Measurements from ENCODE around the gene SLC5A2. TPM values are rescaled to one million over a fixed set of nuclear protein-coding genes. Genes with fewer than 3 reads are reported as not detected.
"Not testable (repeated sequence)": the region's sequence is repeated elsewhere in the genome, so short reads cannot be mapped to it uniquely, and the experiment has no call there.

The SLC5A2 gene
- polyA plus RNA-seq, 3 donors = 0.90 to 4.4 (median 3.4) TPM

DNA sequence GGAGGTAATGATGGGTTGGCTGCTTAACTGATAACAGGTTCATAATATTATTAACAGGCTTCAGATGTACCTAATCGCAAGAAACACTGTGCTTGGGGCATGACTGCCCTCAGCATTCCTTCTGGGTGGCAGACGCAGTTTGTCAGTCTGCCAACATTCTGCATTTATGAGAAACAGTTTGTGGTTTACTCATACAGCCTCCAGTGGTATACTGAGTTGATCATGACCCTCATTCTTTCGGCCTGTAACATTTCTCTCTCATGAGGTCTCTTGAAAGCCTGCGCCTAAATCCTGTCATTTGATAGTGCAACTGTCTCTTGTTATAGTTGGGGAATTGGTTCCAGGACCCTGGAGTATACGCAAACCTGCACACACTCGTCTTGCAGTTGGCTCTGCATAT is 30.2 kb downstream of the SLC5A2 start:
- WGBS, 3 donors = 73 to 86% (median 77%) methylated on average over 6 of the region's 6 CpGs
- H3K27ac ChIP-seq (ENCODE audit: low read depth, low read length) = no peak overlapping the region

- no peak overlapping the region for H3K27ac ChIP-seq (ENCODE audit: low read depth, low read length)
These were observed 31.0 kb downstream of the SLC5A2 start for GRCh38 chr16:31513884-31514283.

- H3K27ac ChIP-seq (ENCODE audit: low read depth, low read length) = no peak overlapping the region
- 65 to 76% (median 73%) methylated on average over 4 of the region's 4 CpGs for WGBS, 3 donors
These were observed 35.0 kb downstream of the SLC5A2 start for GRCh38 chr16:31517800-31518402.

DNA sequence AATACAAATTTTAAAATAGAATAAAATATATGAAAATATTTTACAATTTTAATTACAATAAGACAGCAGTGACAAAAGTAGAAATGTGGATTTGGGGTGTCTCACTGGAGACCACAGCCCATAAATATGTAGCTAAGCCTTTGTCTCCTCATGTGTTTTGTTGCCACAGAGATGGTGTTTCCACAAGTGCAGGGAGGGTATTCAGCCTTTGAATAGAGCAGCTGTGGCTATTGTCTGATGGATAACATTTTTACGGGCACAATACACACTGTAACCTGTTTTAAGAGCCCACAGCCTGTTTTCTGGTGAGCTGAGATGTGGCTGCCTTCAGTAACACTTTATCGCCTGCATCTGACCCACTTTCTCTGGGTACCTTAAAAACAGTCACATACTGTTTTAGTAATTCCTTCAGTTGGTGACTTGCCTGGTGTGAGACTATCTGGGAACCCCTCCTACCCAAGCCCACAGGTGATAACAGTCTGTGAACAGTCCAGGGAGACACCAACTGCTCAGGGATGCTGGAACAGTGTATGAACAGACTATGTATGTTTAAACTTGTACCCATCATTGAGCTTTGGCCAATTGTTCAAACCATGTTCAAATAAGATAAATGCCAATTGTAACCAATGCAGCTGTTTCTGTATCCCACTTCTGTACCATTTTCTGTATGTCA is 37.0 kb downstream of the SLC5A2 start:
- 85 to 92% (median 88%) methylated on average over 2 of the region's 2 CpGs for whole genome bisulfite sequencing, 3 donors
- H3K27ac ChIP-seq (ENCODE audit: low read depth, low read length) = no peak overlapping the region

DNA sequence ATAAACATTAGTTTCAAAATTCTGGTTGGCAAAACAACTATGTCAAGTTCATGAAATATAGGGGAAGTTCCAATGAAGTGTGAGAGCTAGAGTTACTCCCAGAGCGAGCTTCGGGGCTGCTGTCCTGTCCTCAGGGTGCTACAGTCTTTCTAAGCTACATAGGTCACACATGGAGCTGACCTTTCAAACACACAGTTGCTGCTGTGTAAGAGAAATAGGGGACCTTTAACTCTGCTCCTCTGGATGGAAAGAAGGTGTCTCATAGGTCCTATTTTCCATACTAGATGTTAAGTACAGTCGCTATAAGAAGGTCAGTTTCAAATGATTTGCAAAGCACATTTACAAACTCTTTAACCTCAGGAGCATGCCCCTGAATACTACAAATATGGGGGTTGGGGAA is 38.4 kb downstream of the SLC5A2 start:
- 72 to 94% (median 92%) methylated on average over 3 of the region's 3 CpGs for WGBS, 3 donors
- no peak overlapping the region for H3K27ac ChIP-seq (ENCODE audit: low read depth, low read length)

DNA sequence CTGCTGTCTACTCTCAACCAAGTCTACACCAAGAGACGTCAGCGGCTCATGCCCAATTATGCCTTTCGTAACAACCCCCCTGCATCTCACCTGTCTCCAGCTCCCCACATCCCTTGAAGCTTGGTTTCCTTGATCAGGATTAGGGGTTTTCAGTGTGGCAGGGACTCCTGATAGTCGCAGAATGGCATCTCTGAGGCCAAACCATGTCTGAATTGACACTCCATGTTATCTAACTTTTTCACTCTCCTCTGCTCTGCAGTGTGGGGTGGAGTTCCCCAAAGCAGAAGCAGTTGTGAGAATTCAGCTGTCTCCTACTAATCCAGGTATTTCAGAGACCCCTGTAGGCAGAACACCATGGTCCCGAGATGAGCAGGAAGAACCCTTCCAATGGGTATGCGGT is 39.1 kb downstream of the SLC5A2 start:
- no peak overlapping the region for H3K27ac ChIP-seq (ENCODE audit: low read depth, low read length)
- 83 to 90% (median 87%) methylated on average over 6 of the region's 6 CpGs for WGBS, 3 donors

DNA sequence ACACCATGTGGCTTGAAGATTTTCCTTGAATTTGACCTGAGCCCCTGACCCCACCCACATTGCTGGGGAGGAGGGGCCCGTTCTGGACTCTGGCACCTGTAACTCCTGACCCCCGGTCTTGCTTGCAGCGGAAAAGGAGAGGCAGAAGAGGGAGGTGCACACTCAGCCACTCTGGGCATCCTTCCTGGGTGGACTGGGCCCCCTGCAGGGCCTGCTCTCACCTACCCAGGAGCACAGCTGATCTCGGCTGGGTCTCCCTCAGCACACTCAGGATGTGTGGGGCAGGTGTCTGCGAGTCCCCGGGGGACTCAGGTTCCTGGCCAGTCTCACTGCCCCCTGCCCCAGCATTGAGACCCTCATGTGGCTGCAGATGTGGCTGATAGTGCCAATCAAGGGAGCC is 40.8 kb downstream of the SLC5A2 start:
- not testable (repeated sequence) for H3K27ac ChIP-seq (ENCODE audit: low read depth, low read length)
- 63 to 76% (median 68%) methylated on average over 3 of the region's 6 CpGs for WGBS, 3 donors

DNA sequence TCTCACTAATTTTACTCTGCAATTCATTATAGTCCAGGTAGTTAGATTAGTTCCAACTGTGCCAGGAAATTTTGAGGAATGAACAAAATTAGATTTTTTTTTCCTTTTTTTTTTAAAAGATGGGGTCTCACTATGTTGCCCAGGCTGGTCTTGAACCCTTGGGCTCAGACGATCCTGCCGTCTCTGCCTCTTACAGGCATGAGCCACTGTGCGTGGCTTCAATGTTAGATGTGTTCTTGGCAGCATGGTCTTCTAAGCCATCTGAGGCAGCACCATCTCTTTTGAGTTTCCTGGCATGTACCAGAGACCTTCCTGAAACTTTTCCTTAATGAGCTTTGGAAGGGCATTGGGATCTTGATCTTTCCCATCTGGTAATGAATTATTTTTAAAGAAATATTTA is 42.2 kb downstream of the SLC5A2 start:
- H3K27ac ChIP-seq (ENCODE audit: low read depth, low read length) = no peak overlapping the region
- 86 to 96% (median 91%) methylated on average over 3 of the region's 3 CpGs for WGBS, 3 donors

DNA sequence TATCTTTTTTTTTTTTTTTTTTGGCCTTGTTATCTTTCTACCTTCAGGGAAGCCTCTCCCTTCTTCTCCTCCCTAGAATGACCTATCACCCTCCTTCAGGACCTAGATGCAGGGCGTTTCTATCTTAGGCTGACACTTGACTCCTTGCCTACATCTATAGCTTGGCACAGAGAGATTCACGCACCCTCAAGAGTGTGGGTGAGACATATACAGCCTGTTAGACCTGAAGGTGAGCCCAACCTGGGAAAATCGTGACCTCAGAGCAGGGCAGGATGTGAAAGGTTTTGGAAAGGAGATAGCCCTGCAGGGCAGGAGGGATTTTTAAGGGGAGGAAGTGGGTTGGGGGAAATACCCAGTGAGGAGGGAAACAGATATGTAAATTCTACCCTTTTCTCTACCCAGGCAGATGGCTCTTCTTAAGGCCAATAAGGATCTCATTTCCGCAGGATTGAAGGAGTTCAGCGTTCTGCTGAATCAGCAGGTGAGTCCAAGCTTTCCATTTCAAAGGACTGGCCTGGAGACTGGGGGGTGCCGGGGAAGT is 44.9 kb downstream of the SLC5A2 start, which contains the start of gene AHSP:
Gene AHSP (plus strand): TSS at position 167 of the 541 bp plus-strand sequence. CDS start 240 bp downstream, at position 407.
- no peak within 1 kb of the TSS for H3K27ac ChIP-seq (ENCODE audit: low read depth, low read length)
- 57 to 65% (median 58%) methylated on average over 6 of the region's 6 CpGs for WGBS, 3 donors

- H3K27ac ChIP-seq (ENCODE audit: low read depth, low read length) = no peak overlapping the region
- 30 to 47% (median 41%) methylated on average over 11 of the region's 11 CpGs for WGBS, 3 donors
These were observed 45.7 kb downstream of the SLC5A2 start for GRCh38 chr16:31528523-31529107.

- H3K27ac ChIP-seq (ENCODE audit: low read depth, low read length) = no peak overlapping the region
- WGBS, 3 donors = 0 to 7% (median 6%) methylated on average over 50 to 52 of the region's 52 CpGs
These were observed 46.4 kb downstream of the SLC5A2 start for GRCh38 chr16:31529108-31529936.

GRCh38 chr16:31529937-31530312 is 47.0 kb downstream of the SLC5A2 start:
- 17 to 42% (median 39%) methylated on average over 17 of the region's 17 CpGs for WGBS, 3 donors
- no peak overlapping the region for H3K27ac ChIP-seq (ENCODE audit: low read depth, low read length)

DNA sequence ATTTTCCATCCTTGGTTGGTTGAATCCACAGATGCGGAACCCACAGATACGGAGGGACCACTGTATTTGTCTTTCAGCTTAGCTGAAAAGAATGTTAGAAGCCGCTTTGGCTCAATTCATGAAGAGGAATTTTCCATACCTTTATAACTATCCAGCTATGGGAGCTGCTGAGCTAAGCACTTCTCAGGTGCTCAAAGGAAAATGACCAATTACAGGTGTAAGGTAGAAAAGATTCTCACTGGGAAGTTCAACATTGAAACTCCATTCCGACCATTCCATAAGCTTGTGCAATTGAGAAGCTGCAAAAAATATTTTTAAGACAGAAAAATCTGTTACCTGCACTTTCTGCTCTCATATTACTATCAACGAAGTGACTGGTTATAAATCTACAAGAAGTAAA is 47.5 kb downstream of the SLC5A2 start:
- H3K27ac ChIP-seq (ENCODE audit: low read depth, low read length) = no peak overlapping the region

DNA sequence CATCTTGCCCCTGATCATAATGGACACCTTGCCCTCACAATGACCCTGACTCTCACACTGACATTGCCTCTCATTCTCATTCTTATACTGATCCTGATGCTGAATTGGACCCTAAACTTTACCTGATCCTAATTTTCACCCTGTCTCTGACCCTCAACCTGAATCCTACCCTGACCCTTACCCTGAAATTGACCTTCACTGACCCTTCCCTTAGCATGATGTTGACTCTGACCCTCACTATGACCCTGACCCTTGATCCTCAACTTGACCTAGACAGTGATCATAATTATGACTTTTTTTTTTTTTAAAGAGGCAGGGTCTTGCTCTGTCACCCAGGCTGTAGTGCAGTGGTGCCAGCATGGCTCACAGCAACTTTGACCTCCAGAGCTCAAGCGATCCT is 48.2 kb downstream of the SLC5A2 start:
- H3K27ac ChIP-seq (ENCODE audit: low read depth, low read length) = no peak overlapping the region
- WGBS, 3 donors = 79 to 84% (median 82%) methylated on average over 1 of the region's 1 CpG

More for the DNA sequence above, 47.5 kb downstream of the SLC5A2 start:
- WGBS, 3 donors = 58 to 78% (median 74%) methylated on average over 5 of the region's 5 CpGs

- H3K27ac ChIP-seq (ENCODE audit: low read depth, low read length) = no peak overlapping the region
- 30 to 80% (median 66%) methylated on average over 2 of the region's 2 CpGs for WGBS, 3 donors
These were observed 49.2 kb downstream of the SLC5A2 start for GRCh38 chr16:31532120-31532519.

DNA sequence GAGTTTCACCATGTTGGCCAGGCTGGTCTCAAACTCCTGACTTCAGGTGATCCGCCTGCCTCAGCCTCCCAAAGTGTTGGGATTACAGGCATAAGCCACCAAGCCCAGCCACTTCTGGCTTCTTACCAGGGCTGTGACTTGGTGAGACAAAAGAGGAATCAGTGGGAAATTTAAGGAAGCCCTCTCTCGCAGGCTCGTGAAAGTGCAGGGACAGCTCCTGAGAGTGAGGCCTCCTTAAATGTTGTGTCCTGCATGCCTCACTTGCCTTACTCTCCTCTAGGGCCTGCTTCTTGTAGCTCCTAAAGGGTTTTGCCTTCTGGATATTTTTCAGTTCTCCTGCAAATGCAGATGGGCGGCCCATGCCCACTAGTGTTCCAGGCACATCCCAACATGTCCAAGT is 50.0 kb downstream of the SLC5A2 start:
- WGBS, 3 donors = 76 to 86% (median 77%) methylated on average over 4 of the region's 4 CpGs

GRCh38 chr16:31535737-31536136 is 52.8 kb downstream of the SLC5A2 start:
- 30 to 58% (median 31%) methylated on average over 9 of the region's 9 CpGs for WGBS, 3 donors
- H3K27ac ChIP-seq (ENCODE audit: low read depth, low read length) = no peak overlapping the region

More for the DNA sequence above, 50.0 kb downstream of the SLC5A2 start:
- H3K27ac ChIP-seq (ENCODE audit: low read depth, low read length) = no peak overlapping the region

DNA sequence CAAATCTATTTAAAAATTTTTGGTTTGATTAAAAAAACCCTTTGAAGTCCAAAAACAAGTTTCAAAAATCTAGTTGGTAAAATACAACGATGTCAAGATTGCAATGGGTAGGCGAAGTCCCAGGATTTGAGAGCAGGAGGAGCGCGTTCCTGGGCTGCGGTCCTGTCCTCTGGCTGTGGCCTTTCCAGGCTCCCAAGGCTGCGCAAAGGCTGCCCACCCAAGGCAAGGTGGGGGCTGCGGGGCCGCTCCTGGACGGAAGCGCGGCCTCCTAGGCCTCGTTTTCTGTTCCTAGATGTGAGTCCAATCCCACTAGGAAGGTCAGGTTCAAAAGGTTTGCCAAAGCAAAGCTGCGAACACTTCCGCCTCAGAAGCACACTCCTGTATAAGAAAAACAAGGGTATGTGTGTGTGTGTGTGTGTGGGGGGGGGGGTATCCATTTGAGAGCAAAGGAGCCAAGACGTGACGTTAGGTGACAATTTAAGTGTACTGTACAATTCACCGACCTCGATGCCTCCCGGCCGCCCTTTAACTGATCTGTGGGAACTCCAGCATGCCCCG is 54.0 kb downstream of the SLC5A2 start:
- WGBS, 3 donors = 64 to 78% (median 72%) methylated on average over 21 of the region's 21 CpGs
- no peak overlapping the region for H3K27ac ChIP-seq (ENCODE audit: low read depth, low read length)
